Effector memory CD8-positive, alpha-beta T cell (primary cell): ENCODE results near the gene MTHFR.

Experiments
- ATAC-seq: fragments of 150-1000 bp; cut with Tn5 transposase; replicated peaks from 2 replicates; pipeline ENCODE4 v1.10.0; 2021; ENCODE audit warnings: mild to moderate bottlenecking, moderate library complexity
- DNase-seq, 3 experiments: peaks; one replicate each; pipeline ENCODE4 v3.0.0; 2021
- H3K27ac Mint-ChIP-seq, 2 donors: one replicate each; pipeline ENCODE4 v1.8.0; 2022; ENCODE audit warnings: mild to moderate bottlenecking in 2 of 2, mixed read lengths in 2 of 2, moderate library complexity in 2 of 2
- H3K27me3 Mint-ChIP-seq, 2 donors: one replicate each; pipeline ENCODE4 v1.8.0; 2022; ENCODE audit warnings: mixed read lengths in 2 of 2
- H3K36me3 Mint-ChIP-seq: one replicate; pipeline ENCODE4 v1.8.0; 2022; ENCODE audit warnings: mild to moderate bottlenecking, moderate library complexity, mixed read lengths; ENCODE audit not compliant: insufficient read depth
- H3K4me1 Mint-ChIP-seq, 2 donors: one replicate each; pipeline ENCODE4 v1.8.0; 2022; ENCODE audit warnings: low read depth in 2 of 2, mixed read lengths in 2 of 2
- H3K4me3 Mint-ChIP-seq, 2 donors: one replicate each; pipeline ENCODE4 v1.8.0; 2022; ENCODE audit warnings: mild to moderate bottlenecking in 2 of 2, mixed read lengths in 2 of 2, moderate library complexity in 2 of 2
- H3K9me3 Mint-ChIP-seq, 2 donors: one replicate each; pipeline ENCODE4 v1.8.0; 2022; ENCODE audit warnings: mixed read lengths in 2 of 2

The MTHFR gene

GRCh38 chr1:11741482-11741881 lies 64.3 kb downstream of the MTHFR start:
- no peaks in the 10 kb centered on the region for H3K27me3 Mint-ChIP-seq
- ATAC-seq (no peak), DNase-seq (no peak)
- H3K9me3 Mint-ChIP-seq = no peaks in the 10 kb centered on the region
- peak overlapping the region; percentile 78 to 85 for H3K4me3 Mint-ChIP-seq
- peaks cover 11% of the 10 kb centered on the region for H3K36me3 Mint-ChIP-seq
- H3K4me1 Mint-ChIP-seq = peaks cover 66 to 69% of the 10 kb centered on the region in 2 donors
- H3K27ac Mint-ChIP-seq = peak overlapping the region; percentile 81 to 92

GRCh38 chr1:11740258-11741192 lies 65.2 kb downstream of the MTHFR start:
- ATAC-seq (peak; percentile 61), DNase-seq (peak in 2 of 3 experiments; percentile 23 to 32)
- H3K27ac Mint-ChIP-seq = peak overlapping the region; percentile 81 to 92
- H3K4me3 Mint-ChIP-seq = peak overlapping the region; percentile 78 to 85
- H3K27me3 Mint-ChIP-seq = no peaks in the 10 kb centered on the region
- H3K36me3 Mint-ChIP-seq = peaks cover 16% of the 10 kb centered on the region
- no peaks in the 10 kb centered on the region for H3K9me3 Mint-ChIP-seq
- H3K4me1 Mint-ChIP-seq = peaks cover 69 to 70% of the 10 kb centered on the region in 2 donors

GRCh38 chr1:11738783-11739182 lies 67.0 kb downstream of the MTHFR start:
- peak overlapping the region; percentile 32 to 72 for H3K27ac Mint-ChIP-seq

GRCh38 chr1:11738096-11738495 lies 67.7 kb downstream of the MTHFR start:
- H3K27ac Mint-ChIP-seq = peak overlapping the region in 1 of 2 donors; percentile 16
- DNase-seq (no peak), ATAC-seq (no peak)
- H3K4me3 Mint-ChIP-seq = peak overlapping the region; percentile 97
- peaks cover 16% of the 10 kb centered on the region for H3K36me3 Mint-ChIP-seq
- H3K9me3 Mint-ChIP-seq = no peaks in the 10 kb centered on the region
- peaks cover 69 to 70% of the 10 kb centered on the region in 2 donors for H3K4me1 Mint-ChIP-seq
- H3K27me3 Mint-ChIP-seq = no peaks in the 10 kb centered on the region

More at GRCh38 chr1:11738783-11739182, 67.0 kb downstream of the MTHFR start:
- Mint-ChIP-seq H3K4me3 (peak overlapping the region in 1 of 2 donors; percentile 21), H3K36me3 (peaks cover 16% of the 10 kb centered on the region), H3K9me3 (no peaks in the 10 kb centered on the region), H3K27me3 (no peaks in the 10 kb centered on the region), H3K4me1 (peaks cover 69 to 70% of the 10 kb centered on the region in 2 donors)
- DNase-seq (no peak), ATAC-seq (no peak)

DNA sequence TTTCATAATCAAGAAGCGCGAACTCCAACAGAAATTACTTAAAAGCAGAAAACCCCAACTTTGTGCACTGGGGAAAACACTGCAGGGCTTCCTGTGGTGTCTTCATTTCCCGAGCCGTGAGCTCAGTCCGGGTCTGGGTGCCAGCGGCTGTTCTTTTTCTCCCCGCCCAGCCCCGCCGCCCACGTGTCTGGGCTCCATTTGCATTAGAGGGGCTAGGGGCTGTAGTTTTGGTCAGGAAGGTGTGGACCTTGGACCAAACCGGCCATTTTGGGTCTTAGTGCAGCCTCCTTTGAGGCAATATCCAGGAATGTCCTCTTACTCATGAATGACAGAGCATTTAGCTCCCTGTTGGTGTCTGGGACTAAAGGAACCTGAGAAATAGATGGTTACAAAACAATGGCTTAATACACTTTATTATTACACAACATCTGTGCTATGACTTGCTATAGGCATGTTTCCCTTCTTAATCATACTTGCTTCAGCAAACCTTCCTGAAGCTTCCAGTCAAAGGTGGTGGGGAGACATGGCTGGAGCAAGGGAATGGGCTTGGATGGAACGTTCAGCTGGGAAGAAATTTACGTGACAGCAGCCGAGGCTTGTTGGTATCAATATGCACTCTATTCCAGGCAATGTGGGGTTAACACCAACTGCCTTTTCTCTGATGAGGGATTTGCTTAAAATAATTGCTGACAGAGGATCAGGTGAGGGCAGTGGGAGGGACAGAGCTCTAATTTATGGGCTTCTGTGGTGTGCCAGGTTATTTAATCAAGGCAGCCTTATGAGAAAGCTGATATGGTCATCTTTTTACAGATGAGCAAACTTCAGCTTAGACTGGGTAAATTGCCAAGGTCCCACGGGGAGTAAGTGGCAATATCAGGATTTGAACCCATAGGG lies 68.8 kb downstream of the MTHFR start:
- H3K4me3 Mint-ChIP-seq = peak overlapping the region; percentile 97
- peaks cover 14% of the 10 kb centered on the region for H3K36me3 Mint-ChIP-seq
- peaks cover 60 to 62% of the 10 kb centered on the region in 2 donors for H3K4me1 Mint-ChIP-seq
- DNase-seq (peak in 2 of 3 experiments; percentile 27 to 35), ATAC-seq (peak; percentile 69)
- H3K27me3 Mint-ChIP-seq = no peaks in the 10 kb centered on the region
- peak overlapping the region; percentile 95 to 97 for H3K27ac Mint-ChIP-seq
- no peaks in the 10 kb centered on the region for H3K9me3 Mint-ChIP-seq

- peak; percentile 77 to 83 (median 81) for DNase-seq
- peaks cover 57 to 60% of the 10 kb centered on the region in 2 donors for H3K4me1 Mint-ChIP-seq
- H3K4me3 Mint-ChIP-seq = peak within 1 kb of the TSS; percentile 97
- H3K9me3 Mint-ChIP-seq = no peaks in the 10 kb centered on the region
- peaks cover 16% of the 10 kb centered on the region for H3K36me3 Mint-ChIP-seq
- H3K27me3 Mint-ChIP-seq = no peaks in the 10 kb centered on the region
- H3K27ac Mint-ChIP-seq = peak within 1 kb of the TSS; percentile 95 to 97
- peak; percentile 74 for ATAC-seq
Observed at GRCh38 chr1:11735854-11736745, 69.7 kb downstream of the MTHFR start, which contains the start of gene AGTRAP. AGTRAP (plus strand) TSS chr1:11736136; CDS start chr1:11736209, 73 bp downstream.
